Activated CD4-positive, alpha-beta memory T cell treated with anti-CD3 and anti-CD28 coated beads, Interleukin-2, amount 10 ng/mL, durations not matched to agents 7 days and 5 days (primary cell): Measurements from ENCODE around the gene CALM3. TPM values are rescaled to one million over a fixed set of nuclear protein-coding genes. Genes with fewer than 3 reads are reported as not detected.
A peak's percentile ranks its signal among the peaks of the same experiment; 100 is the strongest.

Source experiments
- CTCF ChIA-PET: fragments of 350-600 bp; sonication (Branson Sonifier 250); formaldehyde crosslinking; loops from one replicate; lab custom pipeline; 2021; ENCODE audit warnings: antibody characterized with exemption, inconsistent platforms; lab: Charles Lee
- POLR2A ChIA-PET: fragments of 350-600 bp; sonication (Branson Sonifier 250); formaldehyde crosslinking; loops from one replicate; lab custom pipeline; 2021; ENCODE audit warnings: antibody characterized with exemption; lab: Charles Lee
- DNase-seq: peaks from one replicate; pipeline ENCODE4 v3.0.0-alpha.2; 2020
- H3K27ac Mint-ChIP-seq: one replicate; pipeline ENCODE4 v1.8.0; 2021; ENCODE audit warnings: mild to moderate bottlenecking, mixed read lengths
- H3K27me3 Mint-ChIP-seq: one replicate; pipeline ENCODE4 v1.8.0; 2021; ENCODE audit warnings: mixed read lengths
- H3K36me3 Mint-ChIP-seq: one replicate; pipeline ENCODE4 v1.8.0; 2021; ENCODE audit warnings: low read depth, mixed read lengths
- H3K4me1 Mint-ChIP-seq: one replicate; pipeline ENCODE4 v1.8.0; 2021; ENCODE audit warnings: mixed read lengths
- H3K4me3 Mint-ChIP-seq: one replicate; pipeline ENCODE4 v1.8.0; 2021; ENCODE audit warnings: mild to moderate bottlenecking, mixed read lengths
- H3K9me3 Mint-ChIP-seq: one replicate; pipeline ENCODE4 v1.8.0; 2021; ENCODE audit warnings: mixed read lengths
- total RNA-seq, 2 experiments: library from RNA; stranded (reverse); gene quantifications; one replicate each; pipeline ENCODE4 v1.2.3, GENCODE V29; 2021

Gene CALM3
- total RNA-seq, 2 experiments from 2014 or later = 446 to 465 TPM

GRCh38 chr19:46609511-46610412, 8.6 kb downstream of the CALM3 start:
- peaks cover 70% of the 10 kb centered on the region for H3K4me1 Mint-ChIP-seq
- H3K9me3 Mint-ChIP-seq = no peaks in the 10 kb centered on the region
- ChIA-PET POLR2A (interaction anchor here (1.5 to 4.6 kb wide), 2 partner anchors 8 to 49 kb away, joined by 3 to 129 read pairs; partner anchors contain the start of gene CALM3), CTCF (interaction anchor here (0.5 kb wide), 1 partner anchor 8 kb away, joined by 3 read pairs; no protein-coding TSS in a partner anchor)
- H3K36me3 Mint-ChIP-seq = peaks cover 67% of the 10 kb centered on the region
- DNase-seq = no peak
- no peak overlapping the region for H3K27ac Mint-ChIP-seq
- no peaks in the 10 kb centered on the region for H3K27me3 Mint-ChIP-seq
- H3K4me3 Mint-ChIP-seq = no peak overlapping the region

DNA sequence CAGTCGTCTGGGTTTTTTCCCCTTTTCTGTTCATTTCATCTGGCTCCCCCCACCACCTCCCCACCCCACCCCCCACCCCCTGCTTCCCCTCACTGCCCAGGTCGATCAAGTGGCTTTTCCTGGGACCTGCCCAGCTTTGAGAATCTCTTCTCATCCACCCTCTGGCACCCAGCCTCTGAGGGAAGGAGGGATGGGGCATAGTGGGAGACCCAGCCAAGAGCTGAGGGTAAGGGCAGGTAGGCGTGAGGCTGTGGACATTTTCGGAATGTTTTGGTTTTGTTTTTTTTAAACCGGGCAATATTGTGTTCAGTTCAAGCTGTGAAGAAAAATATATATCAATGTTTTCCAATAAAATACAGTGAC, 9.3 kb downstream of the CALM3 start:
- Mint-ChIP-seq H3K9me3 (no peaks in the 10 kb centered on the region), H3K36me3 (peaks cover 61% of the 10 kb centered on the region), H3K27ac (peak overlapping the region; percentile 71), H3K27me3 (no peaks in the 10 kb centered on the region), H3K4me3 (no peak overlapping the region), H3K4me1 (peaks cover 67% of the 10 kb centered on the region)
- ChIA-PET POLR2A (interaction anchor here (1.4 to 4.9 kb wide), 6 partner anchors 9 to 105 kb away, joined by 3 to 129 read pairs (median 12); partner anchors contain the start of genes CALM3, DACT3, PRKD2 and PTGIR), CTCF (interaction anchor here (0.5 kb wide), 1 partner anchor 8 kb away, joined by 3 read pairs; no protein-coding TSS in a partner anchor)
- no peak for DNase-seq

- POLR2A ChIA-PET = interaction anchor here (0.8 to 4.9 kb wide), 9 partner anchors 9 to 210 kb away, joined by 3 to 129 read pairs (median 5); partner anchors contain the start of genes CALM3, DACT3, PRKD2 and PTGIR
- peaks cover 55% of the 10 kb centered on the region for H3K36me3 Mint-ChIP-seq
- peak overlapping the region; percentile 71 for H3K27ac Mint-ChIP-seq
- no peaks in the 10 kb centered on the region for H3K27me3 Mint-ChIP-seq
- peaks cover 68% of the 10 kb centered on the region for H3K4me1 Mint-ChIP-seq
- DNase-seq = peak; percentile 50
- peak overlapping the region; percentile 2 for H3K4me3 Mint-ChIP-seq
- no peaks in the 10 kb centered on the region for H3K9me3 Mint-ChIP-seq
- CTCF ChIA-PET = interaction anchor here (1.1 to 7.9 kb wide), 5 partner anchors 10 to 147 kb away, joined by 4 to 136 read pairs (median 30); partner anchors contain the start of genes CALM3 and DACT3
Measured at GRCh38 chr19:46610851-46611770, 10.0 kb downstream of the CALM3 start.

GRCh38 chr19:46611776-46612175, 10.6 kb downstream of the CALM3 start:
- H3K36me3 Mint-ChIP-seq = peaks cover 48% of the 10 kb centered on the region
- H3K4me3 Mint-ChIP-seq = no peak overlapping the region
- peak overlapping the region; percentile 71 for H3K27ac Mint-ChIP-seq
- H3K27me3 Mint-ChIP-seq = no peaks in the 10 kb centered on the region
- POLR2A ChIA-PET = interaction anchor here (0.7 to 4.9 kb wide), 10 partner anchors 10 to 210 kb away, joined by 3 to 129 read pairs (median 4); partner anchors contain the start of genes CALM3, DACT3, PRKD2 and PTGIR
- CTCF ChIA-PET = interaction anchor here (0.6 to 7.9 kb wide), 14 partner anchors 9 to 244 kb away, joined by 3 to 136 read pairs (median 4); partner anchors contain the start of genes CALM3 and DACT3
- no peak for DNase-seq
- no peaks in the 10 kb centered on the region for H3K9me3 Mint-ChIP-seq
- H3K4me1 Mint-ChIP-seq = peaks cover 66% of the 10 kb centered on the region

GRCh38 chr19:46613525-46613924, 12.4 kb downstream of the CALM3 start:
- Mint-ChIP-seq H3K27ac (peak overlapping the region; percentile 40), H3K27me3 (no peaks in the 10 kb centered on the region), H3K9me3 (no peaks in the 10 kb centered on the region), H3K36me3 (peaks cover 31% of the 10 kb centered on the region), H3K4me1 (peaks cover 71% of the 10 kb centered on the region), H3K4me3 (no peak overlapping the region)
- ChIA-PET POLR2A (interaction anchor here (1.3 to 4.9 kb wide), 3 partner anchors 13 to 115 kb away, joined by 4 to 34 read pairs (median 34); partner anchors contain the start of genes CALM3 and DACT3), CTCF (interaction anchor here (0.7 to 7.9 kb wide), 10 partner anchors 13 to 227 kb away, joined by 3 to 136 read pairs (median 6); partner anchors contain the start of genes CALM3 and DACT3)
- no peak for DNase-seq

DNA sequence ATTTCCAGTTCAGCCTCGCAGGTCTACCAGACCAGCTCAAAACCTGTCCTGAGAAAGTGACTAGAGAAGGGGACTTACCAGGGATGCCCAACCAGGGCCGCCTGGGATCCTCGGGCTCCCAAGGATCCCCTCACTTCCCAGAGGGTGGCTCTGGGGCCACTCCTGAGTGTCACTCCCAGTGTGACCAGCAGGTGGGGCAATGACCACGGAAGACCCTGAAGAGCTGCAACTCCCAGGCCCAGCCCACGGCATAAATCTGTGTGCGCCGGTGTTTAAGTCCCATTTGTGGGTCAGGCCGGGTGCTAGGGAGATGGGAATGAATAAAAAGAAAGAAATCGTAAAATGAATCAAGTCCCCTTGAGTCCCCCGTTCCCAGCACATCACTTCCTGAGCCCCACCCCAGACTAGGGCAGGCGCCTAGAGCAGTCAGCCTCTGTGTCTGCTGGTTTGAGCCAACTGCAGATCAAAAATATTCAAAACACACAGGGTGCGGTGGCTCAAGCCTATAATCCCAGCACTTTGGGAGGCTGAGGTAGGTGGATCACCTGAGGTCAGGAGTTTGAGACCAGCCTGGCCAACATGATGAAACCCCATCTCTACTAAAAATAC, 13.1 kb downstream of the CALM3 start:
- CTCF ChIA-PET = interaction anchor here (0.6 to 7.9 kb wide), 14 partner anchors 9 to 226 kb away, joined by 3 to 136 read pairs (median 4); partner anchors contain the start of genes CALM3 and DACT3
- peak; percentile 81 for DNase-seq
- Mint-ChIP-seq H3K27me3 (no peaks in the 10 kb centered on the region), H3K36me3 (peaks cover 25% of the 10 kb centered on the region), H3K4me1 (peaks cover 74% of the 10 kb centered on the region), H3K27ac (peak overlapping the region; percentile 66), H3K9me3 (no peaks in the 10 kb centered on the region), H3K4me3 (no peak overlapping the region)
- POLR2A ChIA-PET = interaction anchor here (1.3 to 4.9 kb wide), 3 partner anchors 13 to 114 kb away, joined by 4 to 34 read pairs (median 34); partner anchors contain the start of genes CALM3 and DACT3

GRCh38 chr19:46615966-46616365, 14.8 kb downstream of the CALM3 start:
- ChIA-PET CTCF (interaction anchor here (1.0 to 7.9 kb wide), 5 partner anchors 12 to 115 kb away, joined by 3 to 136 read pairs (median 3); partner anchors contain the start of genes CALM3 and DACT3), POLR2A (interaction anchor here (4.3 kb wide), 1 partner anchor 15 kb away, joined by 34 read pairs; the partner anchor contains the start of gene CALM3)
- DNase-seq = no peak
- Mint-ChIP-seq H3K4me3 (no peak overlapping the region), H3K36me3 (peaks cover 7% of the 10 kb centered on the region), H3K27me3 (no peaks in the 10 kb centered on the region), H3K9me3 (no peaks in the 10 kb centered on the region), H3K4me1 (peaks cover 73% of the 10 kb centered on the region), H3K27ac (peak overlapping the region; percentile 62)

DNA sequence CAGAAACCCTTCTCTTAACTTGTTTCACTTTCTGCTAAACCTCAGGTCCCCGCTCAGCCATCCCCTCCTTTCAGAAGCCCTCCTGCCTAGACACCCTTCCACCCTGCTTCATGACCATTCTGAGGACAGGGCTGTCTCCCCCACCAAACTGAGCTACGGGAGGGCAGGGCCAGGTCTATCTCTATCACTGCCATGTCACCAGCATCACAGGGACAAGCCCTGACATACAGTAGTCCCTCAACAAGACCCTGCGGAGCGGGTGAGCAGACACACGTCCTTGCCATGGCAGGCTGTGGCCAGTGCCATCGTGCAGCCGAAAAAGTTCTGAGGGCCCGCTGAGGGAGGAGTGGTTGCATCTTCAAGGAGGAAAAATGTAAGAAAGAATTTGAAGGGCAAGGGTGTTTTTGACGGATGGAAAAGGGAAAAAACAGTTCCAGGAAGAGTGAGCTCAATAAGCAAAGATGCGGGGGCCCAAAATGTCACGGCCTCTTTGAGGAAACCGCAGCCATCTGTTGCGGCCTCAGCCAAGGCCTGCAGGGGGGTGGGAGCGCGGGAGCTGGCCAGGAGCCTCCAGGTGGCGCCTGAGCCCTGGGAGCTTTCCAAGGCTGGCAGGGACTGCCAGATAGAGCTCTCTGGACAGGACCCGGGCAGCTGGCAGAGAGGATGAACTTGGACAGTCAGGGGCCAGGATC, 15.6 kb downstream of the CALM3 start:
- Mint-ChIP-seq H3K36me3 (no peaks in the 10 kb centered on the region), H3K27me3 (no peaks in the 10 kb centered on the region), H3K4me1 (peaks cover 70% of the 10 kb centered on the region), H3K9me3 (no peaks in the 10 kb centered on the region), H3K27ac (peak overlapping the region; percentile 89), H3K4me3 (peak overlapping the region; percentile 15)
- ChIA-PET CTCF (interaction anchor here (0.7 to 7.9 kb wide), 11 partner anchors 11 to 1153 kb away, joined by 3 to 136 read pairs (median 3); partner anchors contain the start of genes CALM3 and DACT3), POLR2A (interaction anchor here (0.8 to 4.3 kb wide), 3 partner anchors 14 to 48 kb away, joined by 3 to 34 read pairs (median 4); partner anchors contain the start of gene CALM3)
- peak; percentile 39 for DNase-seq

- no peaks in the 10 kb centered on the region for H3K27me3 Mint-ChIP-seq
- no peak overlapping the region for H3K4me3 Mint-ChIP-seq
- peak overlapping the region; percentile 54 for H3K27ac Mint-ChIP-seq
- CTCF ChIA-PET = interaction anchor here (0.6 to 7.9 kb wide), 7 partner anchors 9 to 136 kb away, joined by 3 to 136 read pairs (median 9); partner anchors contain the start of genes CALM3 and DACT3
- H3K4me1 Mint-ChIP-seq = peaks cover 70% of the 10 kb centered on the region
- POLR2A ChIA-PET = interaction anchor here (0.8 to 4.3 kb wide), 3 partner anchors 16 to 47 kb away, joined by 3 to 34 read pairs (median 17); partner anchors contain the start of gene CALM3
- H3K36me3 Mint-ChIP-seq = no peaks in the 10 kb centered on the region
- no peaks in the 10 kb centered on the region for H3K9me3 Mint-ChIP-seq
- no peak for DNase-seq
Measured at GRCh38 chr19:46617601-46618000, 16.5 kb downstream of the CALM3 start.

DNA sequence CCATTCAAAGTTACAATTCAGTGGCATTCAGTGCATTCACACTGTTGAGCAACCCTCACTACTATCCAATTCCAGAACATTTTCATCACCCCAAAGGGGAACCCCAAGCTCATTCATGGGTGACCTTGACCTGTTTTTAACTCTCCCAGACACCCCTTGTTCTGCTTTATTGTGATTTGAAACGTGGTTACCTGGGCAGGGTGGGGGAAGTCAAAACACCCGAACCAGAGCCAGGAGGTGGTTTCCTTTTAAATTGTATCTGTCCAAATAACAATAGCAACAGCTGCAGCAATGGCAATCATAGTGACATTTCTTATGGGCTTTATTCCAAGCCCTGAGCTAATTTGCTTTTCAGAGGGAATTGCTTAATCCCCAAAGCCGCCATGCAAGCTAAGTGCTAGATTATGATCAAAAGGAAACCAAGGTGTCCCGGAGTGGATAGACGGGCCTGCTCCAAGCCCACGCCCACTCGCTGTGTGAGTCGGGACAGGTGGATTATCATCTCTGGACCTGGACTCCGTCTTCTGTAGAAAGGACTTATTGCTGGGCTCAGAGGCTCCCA, 17.6 kb downstream of the CALM3 start:
- ChIA-PET CTCF (interaction anchor here (1.1 to 7.9 kb wide), 3 partner anchors 14 to 148 kb away, joined by 3 to 136 read pairs (median 5); partner anchors contain the start of gene DACT3), POLR2A (interaction anchor here (0.5 to 2.8 kb wide), 5 partner anchors 11 to 1169 kb away, joined by 3 to 17 read pairs (median 3); partner anchors contain the start of genes CALM3 and DACT3)
- H3K27me3 Mint-ChIP-seq = no peaks in the 10 kb centered on the region
- DNase-seq = no peak
- peaks cover 64% of the 10 kb centered on the region for H3K4me1 Mint-ChIP-seq
- no peak overlapping the region for H3K4me3 Mint-ChIP-seq
- H3K27ac Mint-ChIP-seq = peak overlapping the region; percentile 67
- no peaks in the 10 kb centered on the region for H3K9me3 Mint-ChIP-seq
- H3K36me3 Mint-ChIP-seq = no peaks in the 10 kb centered on the region
